ENCODE data around the gene UNC45B.

DNA sequence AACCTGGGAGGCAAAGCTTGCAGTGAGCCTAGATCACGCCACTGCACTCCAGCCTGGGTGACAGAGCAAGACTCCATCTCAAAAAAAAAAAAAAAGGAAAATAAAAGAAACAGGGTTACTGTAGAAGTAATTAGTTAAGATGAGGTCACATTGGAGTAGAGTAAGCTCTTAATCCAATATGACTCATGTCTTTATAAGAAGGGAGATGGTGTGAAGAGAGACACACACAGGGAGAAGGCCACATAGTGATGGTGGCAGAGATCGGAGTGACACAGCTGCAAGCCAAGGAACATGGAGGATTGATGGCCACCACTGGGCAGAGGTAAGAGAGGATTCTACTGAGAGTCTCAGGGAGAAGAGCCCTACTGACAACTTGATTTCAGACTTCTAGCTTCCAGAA, 79.9 kb downstream of the UNC45B start:
- TF ChIP-seq, protein P1, sequence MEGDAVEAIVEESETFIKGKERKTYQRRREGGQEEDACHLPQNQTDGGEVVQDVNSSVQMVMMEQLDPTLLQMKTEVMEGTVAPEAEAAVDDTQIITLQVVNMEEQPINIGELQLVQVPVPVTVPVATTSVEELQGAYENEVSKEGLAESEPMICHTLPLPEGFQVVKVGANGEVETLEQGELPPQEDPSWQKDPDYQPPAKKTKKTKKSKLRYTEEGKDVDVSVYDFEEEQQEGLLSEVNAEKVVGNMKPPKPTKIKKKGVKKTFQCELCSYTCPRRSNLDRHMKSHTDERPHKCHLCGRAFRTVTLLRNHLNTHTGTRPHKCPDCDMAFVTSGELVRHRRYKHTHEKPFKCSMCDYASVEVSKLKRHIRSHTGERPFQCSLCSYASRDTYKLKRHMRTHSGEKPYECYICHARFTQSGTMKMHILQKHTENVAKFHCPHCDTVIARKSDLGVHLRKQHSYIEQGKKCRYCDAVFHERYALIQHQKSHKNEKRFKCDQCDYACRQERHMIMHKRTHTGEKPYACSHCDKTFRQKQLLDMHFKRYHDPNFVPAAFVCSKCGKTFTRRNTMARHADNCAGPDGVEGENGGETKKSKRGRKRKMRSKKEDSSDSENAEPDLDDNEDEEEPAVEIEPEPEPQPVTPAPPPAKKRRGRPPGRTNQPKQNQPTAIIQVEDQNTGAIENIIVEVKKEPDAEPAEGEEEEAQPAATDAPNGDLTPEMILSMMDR (IDR thresholded peaks at IDR 0.05; ENCODE audit: low read length), result no peak
- TF ChIP-seq EZH2 (IDR thresholded peaks at IDR 0.05; ENCODE audit: borderline replicate concordance, low read length), result no peak

Measured in OCI-LY1 (cell line).